Measurements from ENCODE around the gene SLC6A4. TPM values are rescaled to one million over a fixed set of nuclear protein-coding genes. Genes with fewer than 3 reads are reported as not detected.
"Not testable (repeated sequence)": the region's sequence is repeated elsewhere in the genome, so short reads cannot be mapped to it uniquely, and the experiment has no call there.

The SLC6A4 gene
- total RNA-seq, 1 experiment from 2014 or later: not detected

DNA sequence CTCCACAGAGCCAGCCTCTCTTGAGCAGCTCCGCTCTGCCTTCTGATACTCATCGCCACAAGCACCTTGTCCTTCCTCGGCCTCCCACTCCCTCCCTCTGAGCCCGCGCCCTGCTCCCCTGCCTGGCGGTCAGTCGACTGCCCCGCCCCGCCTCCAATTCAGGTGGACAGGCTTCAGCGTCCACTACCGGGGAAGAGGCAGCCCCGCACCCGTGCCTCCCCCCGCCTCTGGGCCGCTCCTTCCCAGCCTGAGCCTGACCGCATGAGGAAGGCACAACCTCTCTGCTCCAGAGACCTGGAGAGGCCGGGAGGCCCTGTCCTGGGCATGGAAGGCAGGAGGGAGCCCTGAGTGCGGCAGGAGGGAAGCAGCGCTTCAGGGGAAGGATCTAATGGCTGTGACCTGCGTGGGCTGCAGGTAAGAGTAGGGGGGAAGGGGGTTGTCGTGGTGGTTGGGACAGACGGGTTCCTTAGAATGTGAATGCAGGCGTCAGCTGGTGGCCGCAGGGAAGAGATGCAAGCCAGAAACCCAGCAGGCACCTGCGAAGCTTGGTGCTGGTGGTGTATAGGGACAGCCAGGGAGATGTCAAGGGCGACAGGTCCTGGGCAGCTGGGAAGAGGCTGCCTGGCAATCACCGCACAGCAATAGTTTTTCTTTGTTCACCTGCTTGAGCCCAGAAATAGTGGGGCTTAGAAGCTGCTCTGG lies 3.0 kb upstream of the SLC6A4 start:
- DNase-seq (ENCODE audit: low spot score): no peak

GRCh38 chr17:30238003-30238344 lies 2.5 kb upstream of the SLC6A4 start:
- DNase-seq (ENCODE audit: low spot score): no peak

DNA sequence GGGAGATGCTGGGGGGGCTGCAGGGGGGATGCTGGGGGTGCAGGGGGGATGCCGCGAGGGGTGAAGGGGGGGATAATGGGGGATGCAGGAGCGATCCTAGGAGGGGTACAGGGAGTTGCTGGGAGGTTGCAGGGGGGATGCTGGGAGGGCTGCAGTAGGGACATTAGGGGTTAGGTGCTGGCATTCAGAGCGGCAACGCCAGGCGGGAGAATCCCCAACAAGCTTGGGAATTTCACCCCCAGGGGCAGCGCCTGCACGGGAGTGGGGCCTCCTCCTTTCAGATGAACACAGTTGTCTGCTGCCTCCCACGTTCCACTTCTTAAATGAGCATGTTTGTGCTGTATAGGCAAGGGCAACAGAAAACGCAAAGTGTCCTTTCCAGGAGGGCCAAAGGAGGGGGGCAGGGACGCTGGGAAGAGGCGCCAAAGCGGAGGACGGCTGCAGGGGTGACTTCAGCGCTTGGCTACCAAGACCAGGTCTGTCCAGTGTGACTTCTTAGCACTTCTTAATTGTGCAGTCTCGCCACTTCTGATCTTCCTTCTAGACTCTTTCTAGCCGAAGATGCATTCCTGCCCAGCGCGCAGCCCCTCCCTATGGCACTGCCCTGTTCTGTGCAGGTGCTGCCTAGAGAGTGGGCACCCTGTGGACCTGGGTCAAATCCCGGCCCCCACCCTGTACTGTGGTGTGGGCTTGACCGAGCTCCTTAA lies 2.0 kb upstream of the SLC6A4 start:
- DNase-seq (ENCODE audit: low spot score): no peak

DNA sequence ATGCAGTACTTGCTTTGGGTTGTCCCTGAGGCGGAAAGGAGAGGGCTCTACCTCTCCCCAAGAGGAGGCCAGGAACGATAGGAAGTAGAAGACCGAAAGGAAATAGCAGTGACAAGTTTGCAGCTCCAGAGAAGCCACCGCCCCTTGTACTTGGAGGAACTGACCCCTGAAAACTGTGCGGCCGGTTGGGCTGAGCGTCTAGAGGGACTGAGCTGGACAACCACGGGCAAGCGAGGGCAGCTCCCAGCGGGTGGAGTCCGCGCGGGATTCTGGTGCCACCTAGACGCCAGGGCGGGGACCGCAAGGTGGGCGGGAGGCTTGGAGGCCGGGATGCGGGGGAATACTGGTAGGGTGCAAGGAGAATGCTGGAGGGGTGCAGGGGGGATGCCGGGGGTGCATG lies 1.3 kb upstream of the SLC6A4 start:
- no peak for DNase-seq (ENCODE audit: low spot score)

- no peak for DNase-seq (ENCODE audit: low spot score)
Measured at GRCh38 chr17:30236297-30236624, 764 bp upstream of the SLC6A4 start.

GRCh38 chr17:30234964-30235363 lies 533 bp downstream of the SLC6A4 start:
- no peak for DNase-seq (ENCODE audit: low spot score)

GRCh38 chr17:30234296-30234695 lies 1.2 kb downstream of the SLC6A4 start:
- DNase-seq (ENCODE audit: low spot score): no peak

- no peak for DNase-seq (ENCODE audit: low spot score)
Measured at GRCh38 chr17:30232824-30233427, 2.6 kb downstream of the SLC6A4 start.

GRCh38 chr17:30232015-30232823 lies 3.3 kb downstream of the SLC6A4 start:
- no peak for DNase-seq (ENCODE audit: low spot score)

DNA sequence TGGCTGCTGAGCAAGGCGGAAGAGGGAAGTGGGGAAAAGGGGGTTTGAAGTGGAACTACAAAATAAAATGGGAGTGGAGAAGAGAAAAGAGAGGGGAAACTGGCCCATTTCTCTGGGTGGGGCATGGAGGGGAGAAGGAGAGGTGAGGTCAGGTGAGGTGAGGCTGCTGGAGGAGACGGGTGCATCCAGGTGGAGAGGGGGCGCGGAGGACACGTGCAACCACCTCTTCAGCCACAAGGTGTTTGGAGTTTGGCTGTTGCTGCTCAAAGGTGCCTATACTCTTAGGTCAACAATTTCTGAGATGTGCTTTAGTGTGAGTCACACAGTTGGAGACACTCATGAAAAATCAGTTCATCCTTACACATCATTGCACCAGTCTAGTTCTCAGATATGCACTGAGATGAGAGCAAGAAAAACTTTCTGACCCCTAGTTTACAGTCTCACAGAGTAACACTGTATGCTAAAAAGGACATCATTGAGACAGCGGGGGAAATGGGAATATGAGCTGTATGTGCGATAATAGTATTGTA lies 4.8 kb downstream of the SLC6A4 start:
- DNase-seq (ENCODE audit: low spot score): no peak

DNA sequence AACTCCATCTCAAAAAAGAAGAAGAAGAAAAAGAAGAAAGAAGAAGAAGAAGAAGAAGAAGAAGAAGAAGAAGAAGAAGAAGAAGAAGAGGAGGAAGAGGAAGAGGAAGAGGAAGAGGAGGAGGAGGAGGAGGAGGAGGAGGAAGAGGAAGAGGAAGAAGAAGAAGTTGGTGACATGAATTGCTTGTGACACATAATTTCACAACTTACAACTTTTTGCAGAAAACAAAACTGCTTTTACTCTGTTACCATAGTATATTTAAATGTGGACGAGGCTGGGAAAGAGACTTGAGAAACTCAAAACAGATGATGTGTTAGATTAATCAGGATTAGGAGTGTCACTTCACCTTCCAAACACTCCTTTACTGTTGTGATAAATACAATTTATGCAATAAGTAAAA lies 5.5 kb downstream of the SLC6A4 start:
- DNase-seq (ENCODE audit: low spot score): not testable (repeated sequence)

- DNase-seq (ENCODE audit: low spot score): no peak
Measured at GRCh38 chr17:30229012-30229411, 6.5 kb downstream of the SLC6A4 start.

DNA sequence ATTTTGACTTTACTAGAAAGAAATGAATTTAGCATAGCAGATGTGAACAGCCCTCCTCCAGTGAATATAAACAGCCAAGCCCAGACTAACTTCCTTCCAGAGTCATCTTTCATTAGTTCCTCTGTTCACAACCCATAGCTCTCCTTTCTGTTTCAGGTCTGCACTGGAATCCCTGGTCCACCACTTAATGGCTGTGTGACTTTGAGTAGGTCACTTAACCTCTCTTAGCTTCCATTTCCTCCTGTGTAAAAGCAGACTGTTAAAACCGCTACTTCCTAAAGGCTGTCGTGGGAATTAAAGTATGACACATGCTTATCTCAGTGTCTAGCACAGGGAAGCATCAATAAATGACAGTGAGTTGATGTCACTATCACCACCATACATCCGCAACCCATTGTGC lies 7.5 kb downstream of the SLC6A4 start:
- DNase-seq (ENCODE audit: low spot score): no peak

GRCh38 chr17:30226878-30227277 lies 8.6 kb downstream of the SLC6A4 start:
- no peak for DNase-seq (ENCODE audit: low spot score)

DNA sequence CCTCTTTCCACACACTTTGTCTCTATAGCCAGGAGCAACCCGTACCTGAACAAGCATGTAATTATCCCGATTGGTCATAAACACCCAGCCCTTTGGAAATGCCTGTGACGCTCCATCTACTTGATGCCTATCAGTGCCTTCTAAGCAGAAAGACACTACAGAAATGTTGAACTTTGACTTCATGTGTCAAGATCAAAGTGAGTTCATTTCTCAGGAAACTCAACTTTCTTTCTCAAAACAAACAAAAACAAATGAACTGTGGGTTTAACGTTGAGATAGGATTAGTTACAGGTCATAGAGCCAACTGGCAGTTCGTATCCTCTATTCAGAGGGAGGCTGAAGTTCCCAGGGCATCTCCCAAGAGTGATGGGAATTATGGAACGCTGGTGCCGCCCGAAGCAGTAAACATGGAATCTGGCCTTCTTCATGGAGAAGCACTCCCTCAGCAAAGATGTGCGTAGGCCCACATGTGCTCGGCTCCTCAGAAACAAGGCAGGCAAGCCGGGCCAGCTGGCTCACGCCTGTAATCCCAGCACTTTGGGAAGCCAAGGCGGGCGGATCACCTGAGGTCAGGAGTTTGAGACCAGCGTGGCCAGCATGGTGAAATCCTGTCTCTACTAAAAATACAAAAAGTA lies 9.5 kb downstream of the SLC6A4 start:
- no peak for DNase-seq (ENCODE audit: low spot score)

- no peak for DNase-seq (ENCODE audit: low spot score)
Measured at GRCh38 chr17:30225112-30225511, 10.4 kb downstream of the SLC6A4 start.

DNA sequence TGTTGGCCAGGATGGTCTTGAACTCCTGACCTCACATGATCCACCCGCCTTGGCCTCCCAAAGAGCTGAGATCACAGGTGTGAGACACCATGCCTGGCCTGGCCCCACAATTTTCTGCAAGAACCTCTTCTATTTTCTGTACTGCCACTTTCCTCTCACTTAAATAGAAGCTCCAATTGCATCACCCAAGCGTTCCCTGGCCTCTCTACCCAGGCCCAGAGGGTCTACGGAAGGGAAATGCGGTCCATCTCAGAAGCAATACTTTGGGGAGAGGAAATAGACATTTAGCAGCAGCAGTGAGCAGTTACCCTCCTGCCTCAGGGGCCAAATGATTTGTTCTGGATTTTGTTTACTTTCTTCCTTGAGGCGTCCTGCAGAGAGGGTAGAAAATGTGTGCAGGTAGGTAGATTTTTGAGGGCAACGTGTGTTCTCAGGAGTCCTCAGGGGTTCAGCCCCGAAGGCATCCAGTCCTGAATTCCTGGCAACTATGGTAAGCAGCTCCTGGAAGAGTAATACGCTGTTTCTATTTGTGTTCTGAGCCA lies 11.0 kb downstream of the SLC6A4 start:
- DNase-seq (ENCODE audit: low spot score): no peak

DNA sequence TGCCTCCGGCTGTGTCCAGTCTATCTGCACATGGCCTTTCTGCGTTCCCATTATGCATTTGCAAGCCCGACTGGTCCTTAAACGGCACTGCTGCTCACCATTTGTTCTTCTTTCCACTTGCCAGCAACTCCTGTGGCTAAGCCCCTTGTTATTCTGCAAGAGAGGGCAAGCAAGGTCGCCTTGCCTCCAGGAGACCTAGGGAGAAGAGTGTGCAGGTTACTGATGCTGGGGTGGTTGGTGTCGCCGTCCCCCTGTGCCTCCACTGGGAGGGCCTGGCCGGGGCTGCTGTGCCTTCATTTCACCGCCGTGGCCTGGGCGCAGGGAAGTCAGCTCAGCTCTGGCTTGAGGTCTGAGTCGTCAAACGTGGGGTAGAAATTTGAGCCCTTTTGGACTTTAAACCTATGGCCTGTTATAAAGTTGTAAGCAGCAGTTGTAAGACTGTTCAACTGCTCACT lies 12.7 kb downstream of the SLC6A4 start:
- DNase-seq (ENCODE audit: low spot score): no peak

DNA sequence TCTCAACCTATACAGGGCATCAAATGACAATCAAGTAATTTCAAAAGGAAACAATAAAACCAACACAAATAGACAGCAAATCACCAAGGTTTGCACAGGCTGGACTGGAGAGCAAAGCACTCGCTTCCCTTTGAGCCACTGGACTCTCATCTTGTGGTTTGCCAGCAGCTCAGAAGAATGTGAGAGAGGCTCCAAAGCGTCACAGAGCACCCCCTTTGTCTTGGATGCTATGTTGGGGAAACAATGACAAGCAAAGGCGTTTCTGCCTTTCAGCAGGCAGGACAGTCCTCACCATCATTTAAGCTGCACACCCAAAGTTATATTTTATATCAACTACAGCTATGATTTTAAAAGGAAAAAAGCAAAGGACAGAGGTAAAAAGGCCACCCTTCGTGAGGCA lies 13.2 kb downstream of the SLC6A4 start:
- DNase-seq (ENCODE audit: low spot score): no peak

DNA sequence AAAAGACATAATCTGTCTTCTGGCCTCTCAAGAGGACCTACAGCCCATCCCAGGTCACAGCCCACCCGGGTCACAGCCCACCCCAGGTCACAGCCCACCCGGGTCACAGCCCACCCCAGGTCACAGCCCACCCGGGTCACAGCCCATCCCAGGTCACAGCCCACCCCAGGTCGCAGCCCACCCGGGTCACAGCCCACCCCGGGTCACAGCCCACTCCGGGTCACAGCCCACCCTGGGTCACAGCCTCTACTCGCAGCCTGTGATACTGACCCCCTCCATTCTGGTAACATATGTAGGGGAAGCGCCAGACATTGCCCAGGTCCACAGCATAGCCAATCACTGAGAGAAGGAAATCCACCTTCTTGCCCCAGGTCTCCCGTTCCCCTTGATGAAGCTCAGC lies 14.2 kb downstream of the SLC6A4 start:
- DNase-seq (ENCODE audit: low spot score): no peak

- no peak for DNase-seq (ENCODE audit: low spot score)
Measured at GRCh38 chr17:30220414-30220813, 15.1 kb downstream of the SLC6A4 start.
